GM18907 (cell line): ENCODE data around the gene TXNDC12.
"Not testable (repeated sequence)": the region's sequence is repeated elsewhere in the genome, so short reads cannot be mapped to it uniquely, and the experiment has no call there.

ENCODE experiments used
- ATAC-seq: cut with Tn5 transposase; IDR thresholded peaks from one replicate; pipeline ENCODE4 v1.9.1; 2021; ENCODE audit warnings: mild to moderate bottlenecking, moderate library complexity; ENCODE audit not compliant: unreplicated experiment

TXNDC12 gene

GRCh38 chr1:52055066-52055865 is at the start of gene TXNDC12:
Gene TXNDC12 (minus strand): TSS chr1:52055191. CDS start chr1:52055096, 95 bp downstream.
- peak; percentile 50 for ATAC-seq

GRCh38 chr1:52102336-52103013 is 47.5 kb upstream of the TXNDC12 start:
- ATAC-seq, result peak; percentile 62

- no peak for ATAC-seq
Measured at GRCh38 chr1:52098139-52098871, 43.3 kb upstream of the TXNDC12 start.

- no peak for ATAC-seq
Measured at GRCh38 chr1:52096216-52096615, 41.2 kb upstream of the TXNDC12 start.

GRCh38 chr1:52094300-52094699 is 39.3 kb upstream of the TXNDC12 start:
- not testable (repeated sequence) for ATAC-seq

- not testable (repeated sequence) for ATAC-seq
Measured at GRCh38 chr1:52087892-52088291, 32.9 kb upstream of the TXNDC12 start.

GRCh38 chr1:52080014-52080415 is 25.0 kb upstream of the TXNDC12 start:
- ATAC-seq, result no peak

- ATAC-seq, result not testable (repeated sequence)
Measured at GRCh38 chr1:52077277-52077676, 22.3 kb upstream of the TXNDC12 start.

- no peak for ATAC-seq
Measured at GRCh38 chr1:52072291-52072690, 17.3 kb upstream of the TXNDC12 start.

GRCh38 chr1:52070704-52071103 is 15.7 kb upstream of the TXNDC12 start:
- no peak for ATAC-seq

GRCh38 chr1:52063192-52063591 is 8.2 kb upstream of the TXNDC12 start:
- ATAC-seq, result no peak

- no peak for ATAC-seq
Measured at GRCh38 chr1:52060822-52061221, 5.8 kb upstream of the TXNDC12 start.

- no peak for ATAC-seq
Measured at GRCh38 chr1:52059888-52060287, 4.9 kb upstream of the TXNDC12 start.

GRCh38 chr1:52059321-52059720 is 4.3 kb upstream of the TXNDC12 start:
- ATAC-seq, result no peak

GRCh38 chr1:52057876-52058415 is 3.0 kb upstream of the TXNDC12 start:
- ATAC-seq, result no peak

GRCh38 chr1:52057255-52057654 is 2.3 kb upstream of the TXNDC12 start:
- no peak for ATAC-seq

- no peak for ATAC-seq
Measured at GRCh38 chr1:52056937-52057231, 1.9 kb upstream of the TXNDC12 start.

- ATAC-seq, result peak; percentile 84
Measured at GRCh38 chr1:52056163-52056936, 1.4 kb upstream of the TXNDC12 start, which contains the start of gene BTF3L4. Gene BTF3L4 (plus strand): TSS chr1:52056295. CDS start chr1:52059848, 3,553 bp downstream.

- peak; percentile 1 for ATAC-seq
Measured at GRCh38 chr1:52055866-52056162, 823 bp upstream of the TXNDC12 start.

- ATAC-seq, result no peak
Measured at GRCh38 chr1:52054496-52055065, 410 bp downstream of the TXNDC12 start.
